ENCODE data around the gene GOT1.

DNA sequence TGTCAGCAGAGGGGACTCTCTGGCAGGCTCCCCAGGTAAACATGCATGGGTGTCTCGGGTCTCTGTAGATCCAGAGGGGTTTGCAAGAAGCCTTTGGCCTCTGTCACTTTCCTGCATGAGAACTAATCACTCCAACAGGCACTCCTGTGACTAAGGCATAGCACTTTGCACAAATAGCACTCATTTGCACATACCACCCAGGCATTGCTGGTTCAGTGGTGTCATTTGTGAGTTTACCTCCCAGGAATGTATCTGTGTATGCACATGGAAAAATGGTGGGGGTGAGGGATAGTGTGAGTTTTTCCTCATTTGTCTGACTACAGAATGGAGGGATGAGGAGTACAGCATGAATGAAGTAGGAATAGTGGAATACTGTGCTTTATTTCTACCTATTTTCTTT, 61.8 kb downstream of the GOT1 start:
- TF ChIP-seq, protein P1, sequence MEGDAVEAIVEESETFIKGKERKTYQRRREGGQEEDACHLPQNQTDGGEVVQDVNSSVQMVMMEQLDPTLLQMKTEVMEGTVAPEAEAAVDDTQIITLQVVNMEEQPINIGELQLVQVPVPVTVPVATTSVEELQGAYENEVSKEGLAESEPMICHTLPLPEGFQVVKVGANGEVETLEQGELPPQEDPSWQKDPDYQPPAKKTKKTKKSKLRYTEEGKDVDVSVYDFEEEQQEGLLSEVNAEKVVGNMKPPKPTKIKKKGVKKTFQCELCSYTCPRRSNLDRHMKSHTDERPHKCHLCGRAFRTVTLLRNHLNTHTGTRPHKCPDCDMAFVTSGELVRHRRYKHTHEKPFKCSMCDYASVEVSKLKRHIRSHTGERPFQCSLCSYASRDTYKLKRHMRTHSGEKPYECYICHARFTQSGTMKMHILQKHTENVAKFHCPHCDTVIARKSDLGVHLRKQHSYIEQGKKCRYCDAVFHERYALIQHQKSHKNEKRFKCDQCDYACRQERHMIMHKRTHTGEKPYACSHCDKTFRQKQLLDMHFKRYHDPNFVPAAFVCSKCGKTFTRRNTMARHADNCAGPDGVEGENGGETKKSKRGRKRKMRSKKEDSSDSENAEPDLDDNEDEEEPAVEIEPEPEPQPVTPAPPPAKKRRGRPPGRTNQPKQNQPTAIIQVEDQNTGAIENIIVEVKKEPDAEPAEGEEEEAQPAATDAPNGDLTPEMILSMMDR (IDR thresholded peaks at IDR 0.05; ENCODE audit: extremely low read depth in 1 of 2, insufficient read depth in 1 of 2, low read depth in 1 of 2, low read length in 2 of 2): no peak
- TF ChIP-seq POLR2A (IDR thresholded peaks at IDR 0.05; ENCODE audit: low read depth, low read length) (no peak), GATA2 (IDR thresholded peaks at IDR 0.05; ENCODE audit: insufficient read depth, insufficient read length, low read depth, low read length) (no peak), EZH2 (IDR thresholded peaks at IDR 0.05; ENCODE audit: borderline replicate concordance, low read depth, low read length, severe bottlenecking) (no peak), POLR2AphosphoS5 (IDR thresholded peaks at IDR 0.05; ENCODE audit: insufficient read depth, low read depth, low read length) (no peak), MYC (IDR thresholded peaks at IDR 0.05; ENCODE audit: low read depth, low read length) (no peak), JUN (IDR thresholded peaks at IDR 0.05; ENCODE audit: borderline replicate concordance, insufficient read depth, insufficient read length, low read depth) (no peak)
- TF ChIP-seq, protein P2, sequence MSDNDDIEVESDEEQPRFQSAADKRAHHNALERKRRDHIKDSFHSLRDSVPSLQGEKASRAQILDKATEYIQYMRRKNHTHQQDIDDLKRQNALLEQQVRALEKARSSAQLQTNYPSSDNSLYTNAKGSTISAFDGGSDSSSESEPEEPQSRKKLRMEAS (IDR thresholded peaks at IDR 0.05; ENCODE audit: insufficient read depth, insufficient read length): no peak

All from endothelial cell of umbilical vein (primary cell).